Upper lobe of left lung (tissue), 6 donors: ENCODE results near the gene CASP10. TPM values are rescaled to one million over a fixed set of nuclear protein-coding genes. Genes with fewer than 3 reads are reported as not detected.
"Not testable (repeated sequence)": the region's sequence is repeated elsewhere in the genome, so short reads cannot be mapped to it uniquely, and the experiment has no call there.

Source experiments
- ATAC-seq, 2 donors: fragments of 200-7000 bp; cut with Tn5 transposase; one replicate each; pipeline ENCODE4 v1.9.1; 2022; ENCODE audit warnings: mild to moderate bottlenecking in 2 of 2, moderate library complexity in 2 of 2; ENCODE audit not compliant: low FRiP score in 2 of 2
- DNase-seq, 2 donors: peaks; one replicate each; pipeline ENCODE4 v3.0.0-alpha.2; 2019 to 2020
- H3K27ac ChIP-seq, 4 donors: fragments of 200-600 bp; sonication (generic); one replicate each; pipeline ENCODE4 v1.5.1; 2016 to 2019
- H3K27me3 ChIP-seq, 4 donors: fragments of 200-600 bp; sonication (generic); one replicate each; pipeline ENCODE4 v1.5.1; 2017 to 2019
- H3K36me3 ChIP-seq, 4 donors: fragments of 200-600 bp; sonication (generic); one replicate each; pipeline ENCODE4 v1.5.1; 2016 to 2019
- H3K4me1 ChIP-seq, 4 donors: fragments of 200-600 bp; sonication (generic); one replicate each; pipeline ENCODE4 v1.5.1; 2018 to 2019
- H3K4me3 ChIP-seq, 4 donors: fragments of 200-600 bp; sonication (generic); one replicate each; pipeline ENCODE4 v1.5.1; 2017 to 2019; ENCODE audit warnings: mild to moderate bottlenecking in 2 of 4, moderate library complexity in 1 of 4
- H3K9me3 ChIP-seq, 4 donors: fragments of 200-600 bp; sonication (generic); one replicate each; pipeline ENCODE4 v1.5.1; 2018 to 2019
- CTCF ChIP-seq, 6 experiments: fragments of 450-650 bp in 4 of 6; fragments of 200-600 bp in 2 of 6; sonication (generic) in 2 of 6; IDR thresholded peaks; one replicate each; pipeline ENCODE4 v1.5.1; 2016 to 2019; ENCODE audit warnings: antibody characterized with exemption in 6 of 6
- EP300 ChIP-seq, 4 donors: sonication (generic); formaldehyde crosslinking; IDR thresholded peaks; one replicate each; pipeline ENCODE4 v1.5.1; 2017; ENCODE audit warnings: antibody characterized with exemption in 4 of 4, control low read depth in 2 of 4
- POLR2A ChIP-seq, 4 donors: fragments of 450-650 bp; IDR thresholded peaks; one replicate each; pipeline ENCODE4 v1.5.1; 2016 to 2017; ENCODE audit warnings: antibody characterized with exemption in 4 of 4, mild to moderate bottlenecking in 2 of 4
- POLR2AphosphoS5 ChIP-seq, 2 donors: sonication (generic); formaldehyde crosslinking; IDR thresholded peaks; one replicate each; pipeline ENCODE4 v1.5.1; 2017; ENCODE audit warnings: antibody characterized with exemption in 2 of 2
- WGBS, 2 donors: methylation state at CpG; one replicate each; pipeline ENCODE4 v1.1.5; 2017 to 2018; 5-methylcytosine and 5-hydroxymethylcytosine counted together
- total RNA-seq, 6 donors: library from RNA; depleted of rRNA in 4 of 6; stranded (reverse); fragments of >200 nt in 4 of 6; gene quantifications; one replicate each; pipeline versions ENCODE4 v1.1.0 to v1.2.1, GENCODE V29; 2016 to 2021
- donor health status: DM: no; HTN: no; CAD: no; lungs with moderate emphysema.
- donor health status: DM: no; HTN: yes; CAD: no; lungs with severe emphysema.

The CASP10 gene
- total RNA-seq, 6 donors from 2014 or later = 21.1 to 67.1 (median 29.9) TPM

GRCh38 chr2:201149064-201149820 lies 33.7 kb upstream of the CASP10 start:
- ATAC-seq (peak; percentile 60 to 71), DNase-seq (no peak)
- H3K9me3 ChIP-seq = no peaks in the 10 kb centered on the region
- H3K4me3 ChIP-seq = no peak overlapping the region
- peaks cover 20 to 97% (median 66%) of the 10 kb centered on the region in 4 donors for H3K36me3 ChIP-seq
- H3K4me1 ChIP-seq = peaks cover 54 to 62% (median 62%) of the 10 kb centered on the region in 4 donors
- TF ChIP-seq POLR2AphosphoS5 (IDR thresholded peaks at IDR 0.05) (peak in 1 of 2 donors; percentile 69), CTCF (IDR thresholded peaks at IDR 0.05) (no peak), EP300 (IDR thresholded peaks at IDR 0.05) (peak in 3 of 4 donors; percentile 12 to 85 (median 38))
- WGBS, 2 donors = 82 to 94% methylated on average over 2 of the region's 2 CpGs
- peak overlapping the region; percentile 70 to 90 (median 80) for H3K27ac ChIP-seq
- no peaks in the 10 kb centered on the region for H3K27me3 ChIP-seq

GRCh38 chr2:201149821-201150165 lies 33.1 kb upstream of the CASP10 start:
- H3K4me3 ChIP-seq, ATAC-seq, DNase-seq, H3K9me3 ChIP-seq, H3K27me3 ChIP-seq: not testable (repeated sequence)
- peak; percentile 11 to 19 for TF ChIP-seq POLR2AphosphoS5 (IDR thresholded peaks at IDR 0.05)
- peak overlapping the region; percentile 70 to 90 (median 80) for H3K27ac ChIP-seq
- peaks cover 25 to 97% (median 66%) of the 10 kb centered on the region in 4 donors for H3K36me3 ChIP-seq
- H3K4me1 ChIP-seq = peaks cover 54 to 68% (median 60%) of the 10 kb centered on the region in 4 donors
- WGBS, 2 donors = 87 to 89% methylated on average over 8 of the region's 8 CpGs

- ATAC-seq (no peak), DNase-seq (no peak)
- no peak overlapping the region for H3K4me3 ChIP-seq
- WGBS, 2 donors = 91 to 96% methylated on average over 3 of the region's 3 CpGs
- peaks cover 60 to 73% (median 62%) of the 10 kb centered on the region in 4 donors for H3K4me1 ChIP-seq
- H3K27ac ChIP-seq = peak overlapping the region; percentile 70 to 90 (median 80)
- H3K27me3 ChIP-seq = no peaks in the 10 kb centered on the region
- H3K9me3 ChIP-seq = no peaks in the 10 kb centered on the region
- no peak for TF ChIP-seq CTCF (IDR thresholded peaks at IDR 0.05)
- TF ChIP-seq POLR2A (IDR thresholded peaks at IDR 0.05) = no peak
- TF ChIP-seq POLR2AphosphoS5 (IDR thresholded peaks at IDR 0.05) = no peak
- no peak for TF ChIP-seq EP300 (IDR thresholded peaks at IDR 0.05)
- H3K36me3 ChIP-seq = peaks cover 26 to 97% (median 69%) of the 10 kb centered on the region in 4 donors
These were observed 32.4 kb upstream of the CASP10 start for GRCh38 chr2:201150454-201151020.

GRCh38 chr2:201151127-201151981 lies 31.6 kb upstream of the CASP10 start:
- TF ChIP-seq EP300 (IDR thresholded peaks at IDR 0.05) (peak in 1 of 4 donors; percentile 8), POLR2A (IDR thresholded peaks at IDR 0.05) (no peak), CTCF (IDR thresholded peaks at IDR 0.05) (no peak), POLR2AphosphoS5 (IDR thresholded peaks at IDR 0.05) (peak in 1 of 2 donors; percentile 19)
- peak in 1 of 2 donors; percentile 79 for ATAC-seq
- Histone ChIP-seq H3K27me3 (no peaks in the 10 kb centered on the region), H3K4me3 (no peak overlapping the region), H3K9me3 (no peaks in the 10 kb centered on the region), H3K36me3 (peaks cover 26 to 97% (median 69%) of the 10 kb centered on the region in 4 donors), H3K27ac (peak overlapping the region; percentile 70 to 90 (median 80)), H3K4me1 (peaks cover 63 to 80% (median 69%) of the 10 kb centered on the region in 4 donors)
- no peak for DNase-seq
- 40 to 45% methylated on average over 8 of the region's 8 CpGs for WGBS, 2 donors

- Histone ChIP-seq H3K9me3 (no peaks in the 10 kb centered on the region), H3K27ac (peak overlapping the region; percentile 70 to 90 (median 80)), H3K4me1 (peaks cover 70 to 91% (median 78%) of the 10 kb centered on the region in 4 donors), H3K27me3 (no peaks in the 10 kb centered on the region), H3K4me3 (no peak overlapping the region), H3K36me3 (peaks cover 29 to 97% (median 74%) of the 10 kb centered on the region in 4 donors)
- 79 to 86% methylated on average over 1 of the region's 1 CpG for WGBS, 2 donors
- TF ChIP-seq EP300 (IDR thresholded peaks at IDR 0.05) (peak in 1 of 4 donors; percentile 68), POLR2AphosphoS5 (IDR thresholded peaks at IDR 0.05) (peak in 1 of 2 donors; percentile 16), POLR2A (IDR thresholded peaks at IDR 0.05) (peak in 1 of 4 donors; percentile 25), CTCF (IDR thresholded peaks at IDR 0.05) (no peak)
- ATAC-seq = peak in 1 of 2 donors; percentile 67
- DNase-seq = peak in 1 of 2 donors; percentile 66
These were observed 30.4 kb upstream of the CASP10 start for GRCh38 chr2:201152517-201152916.
